ENCODE data around the gene PRR3. TPM values are rescaled to one million over a fixed set of nuclear protein-coding genes. Genes with fewer than 3 reads are reported as not detected.
A peak's percentile ranks its signal among the peaks of the same experiment; 100 is the strongest.
"Not testable (repeated sequence)": the region's sequence is repeated elsewhere in the genome, so short reads cannot be mapped to it uniquely, and the experiment has no call there.

The PRR3 gene
- total RNA-seq, 2 donors from 2014 or later = 2.3 to 3.7 TPM

GRCh38 chr6:30591008-30591407, 33.9 kb downstream of the PRR3 start:
- TF ChIP-seq CTCF (IDR thresholded peaks at IDR 0.05) = no peak
- Histone ChIP-seq H3K27ac (peak overlapping the region in 1 of 2 donors; percentile 16), H3K4me1 (no peaks in the 10 kb centered on the region), H3K36me3 (peaks cover 61% of the 10 kb centered on the region), H3K9me3 (no peaks in the 10 kb centered on the region), H3K27me3 (no peaks in the 10 kb centered on the region), H3K4me3 (no peak overlapping the region)
- no peak for DNase-seq (ENCODE audit: low spot score)

GRCh38 chr6:30592287-30592686, 35.2 kb downstream of the PRR3 start:
- Histone ChIP-seq H3K4me3 (no peak overlapping the region), H3K4me1 (no peaks in the 10 kb centered on the region), H3K36me3 (peaks cover 48% of the 10 kb centered on the region), H3K9me3 (no peaks in the 10 kb centered on the region), H3K27me3 (no peaks in the 10 kb centered on the region), H3K27ac (no peak overlapping the region)
- DNase-seq (ENCODE audit: low spot score) = no peak
- no peak for TF ChIP-seq CTCF (IDR thresholded peaks at IDR 0.05)

- H3K4me3 ChIP-seq, H3K27ac ChIP-seq, H3K9me3 ChIP-seq, H3K4me1 ChIP-seq, H3K27me3 ChIP-seq: not testable (repeated sequence)
- peak; percentile 88 for DNase-seq (ENCODE audit: low spot score)
- peak; percentile 69 to 86 for TF ChIP-seq CTCF (IDR thresholded peaks at IDR 0.05)
- peaks cover 25% of the 10 kb centered on the region for H3K36me3 ChIP-seq
Measured at GRCh38 chr6:30597315-30598144, 40.4 kb downstream of the PRR3 start.

DNA sequence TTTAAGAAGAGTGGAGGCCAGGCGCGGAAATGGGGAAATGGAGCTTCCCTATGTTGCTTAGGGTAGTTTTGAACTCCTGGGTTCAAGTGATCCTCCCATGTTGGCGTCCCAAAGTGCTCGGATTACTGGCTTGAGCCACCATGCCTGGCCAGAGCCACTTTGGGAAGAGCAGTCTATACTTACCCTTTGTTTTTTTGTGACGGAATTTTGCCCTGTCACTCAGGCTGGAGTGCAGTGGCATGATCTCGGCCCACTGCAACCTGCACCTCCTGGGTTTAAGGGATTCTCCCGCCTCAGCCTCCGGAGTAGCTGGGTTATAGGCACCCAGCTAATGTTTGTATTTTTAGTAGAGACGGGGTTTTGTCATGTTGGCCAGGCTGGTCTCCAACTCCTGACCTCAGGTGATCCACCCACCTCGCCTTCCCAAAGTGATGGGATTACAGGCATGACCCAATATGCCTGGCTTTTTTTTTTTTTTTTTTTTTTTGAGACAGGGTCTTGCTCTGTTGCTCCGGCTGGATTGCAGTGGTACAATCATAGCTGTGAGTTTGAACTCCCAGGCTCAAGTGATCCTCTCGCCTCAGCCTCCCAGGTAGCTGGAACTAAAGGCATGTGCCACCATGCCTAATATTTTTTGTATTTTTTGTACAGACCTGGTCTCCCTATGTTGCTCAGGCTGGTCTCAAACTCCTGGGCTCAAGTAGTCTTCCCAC, 42.0 kb downstream of the PRR3 start:
- Histone ChIP-seq H3K9me3 (no peaks in the 10 kb centered on the region), H3K36me3 (peaks cover 40% of the 10 kb centered on the region), H3K4me3 (no peak overlapping the region), H3K27me3 (no peaks in the 10 kb centered on the region), H3K4me1 (no peaks in the 10 kb centered on the region), H3K27ac (no peak overlapping the region)
- no peak for TF ChIP-seq CTCF (IDR thresholded peaks at IDR 0.05)
- no peak for DNase-seq (ENCODE audit: low spot score)

GRCh38 chr6:30599625-30600324, 42.7 kb downstream of the PRR3 start:
- H3K9me3 ChIP-seq = no peaks in the 10 kb centered on the region
- DNase-seq (ENCODE audit: low spot score) = no peak
- no peaks in the 10 kb centered on the region for H3K4me1 ChIP-seq
- H3K36me3 ChIP-seq = peaks cover 47% of the 10 kb centered on the region
- no peak overlapping the region for H3K4me3 ChIP-seq
- no peaks in the 10 kb centered on the region for H3K27me3 ChIP-seq
- H3K27ac ChIP-seq = no peak overlapping the region
- TF ChIP-seq CTCF (IDR thresholded peaks at IDR 0.05) = no peak
